OCI-LY7 (cell line): ENCODE data around the gene SLC16A8. TPM values are rescaled to one million over a fixed set of nuclear protein-coding genes. Genes with fewer than 3 reads are reported as not detected.

ENCODE experiments used
- BruUV-seq: library from RNA; stranded (reverse); fragments of 400-500 nt; replicated peaks from 2 replicates; lab custom pipeline; 2021; lab: Mats Ljungman, UMichigan
- CTCF ChIA-PET: fragments of 300-600 bp; sonication (Branson Sonifier 250); formaldehyde crosslinking; loops from one replicate; lab custom pipeline; 2022; ENCODE audit warnings: antibody characterized with exemption; ENCODE audit not compliant: unreplicated experiment; lab: Charles Lee
- POLR2A ChIA-PET: fragments of 300-600 bp; sonication (Branson Sonifier 250); formaldehyde crosslinking; loops from one replicate; lab custom pipeline; 2022; ENCODE audit warnings: antibody characterized with exemption; lab: Charles Lee
- DNase-seq: peaks from one replicate; pipeline ENCODE4 v3.0.0-alpha.2; 2015; ENCODE audit warnings: low spot score
- H2AFZ ChIP-seq: fragments of 200-600 bp; sonication (generic), shearing (Covaris generic); 2 replicates; pipeline ENCODE4 v1.6.1; 2014; ENCODE audit warnings: mild to moderate bottlenecking, antibody characterized with exemption, low read length, moderate library complexity
- H3K27ac ChIP-seq: fragments of 200-600 bp; sonication (generic); 2 replicates; pipeline ENCODE4 v1.5.1; 2014; ENCODE audit warnings: mixed run types, low read depth, mild to moderate bottlenecking, moderate library complexity, low read length, inconsistent platforms; ENCODE audit not compliant: poor library complexity, severe bottlenecking
- H3K36me3 ChIP-seq: fragments of 200-600 bp; sonication (generic); 2 replicates; pipeline ENCODE4 v1.6.1; 2014; ENCODE audit warnings: mild to moderate bottlenecking, antibody characterized with exemption, low read length, moderate library complexity, mixed read lengths; ENCODE audit not compliant: insufficient read depth
- H3K4me1 ChIP-seq: fragments of 200-600 bp; sonication (generic); 2 replicates; pipeline ENCODE4 v1.5.1; 2014; ENCODE audit warnings: mild to moderate bottlenecking, low read length; ENCODE audit not compliant: insufficient read depth, poor library complexity, severe bottlenecking
- H3K4me2 ChIP-seq: fragments of 200-600 bp; sonication (generic); 2 replicates; pipeline ENCODE4 v1.6.1; 2014; ENCODE audit warnings: mild to moderate bottlenecking, low read length
- H3K4me3 ChIP-seq: fragments of 200-600 bp; sonication (generic); 2 replicates; pipeline ENCODE4 v1.5.1; 2014; ENCODE audit warnings: mild to moderate bottlenecking, low read depth, low read length; ENCODE audit not compliant: poor library complexity, severe bottlenecking
- H3K79me2 ChIP-seq: fragments of 200-600 bp; sonication (generic); 2 replicates; pipeline ENCODE4 v1.6.1; 2016; ENCODE audit warnings: low read depth, mild to moderate bottlenecking, low read length, moderate library complexity, mixed read lengths; ENCODE audit not compliant: insufficient read depth
- H3K9me2 ChIP-seq: fragments of 200-600 bp; sonication (generic); 2 replicates; pipeline ENCODE4 v1.6.1; 2016; ENCODE audit warnings: mild to moderate bottlenecking, low read length, mixed read lengths; ENCODE audit not compliant: insufficient read depth
- H3K9me3 ChIP-seq: fragments of 200-600 bp; sonication (generic); 2 replicates; pipeline ENCODE4 v1.6.1; 2014; ENCODE audit warnings: mild to moderate bottlenecking, mixed run types, low read length, mixed read lengths
- H4K20me1 ChIP-seq: fragments of 200-600 bp; sonication (generic); 2 replicates; pipeline ENCODE4 v1.6.1; 2014; ENCODE audit warnings: mild to moderate bottlenecking, antibody characterized with exemption, low read length, moderate library complexity, mixed read lengths; ENCODE audit not compliant: insufficient read depth
- EZH2phosphoT487 ChIP-seq: fragments of 200-600 bp; sonication (generic); IDR thresholded peaks from 2 replicates; pipeline ENCODE4 v1.6.1; 2018; ENCODE audit warnings: low read depth, borderline replicate concordance, mild to moderate bottlenecking, mixed run types, antibody characterized with exemption, low read length, moderate library complexity, mixed read lengths
- intact Hi-C: fragments of 100-400 bp; cut with micrococcal nuclease; formaldehyde crosslinking; loops from one replicate; pipeline ENCODE4 v1.10.0; 2022; ENCODE audit not compliant: unreplicated experiment
- total RNA-seq, 2 experiments: library from RNA; depleted of rRNA in 1 of 2; stranded (reverse); fragments of >200 nt in 1 of 2; shearing (Covaris generic) in 1 of 2; gene quantifications; 2 replicates each; pipeline ENCODE4 v1.2.3, GENCODE V29; 2014 to 2022
- TF ChIP-seq, protein P1 (sequence below): fragments of 200-600 bp; sonication (generic); conservative IDR thresholded peaks from 2 replicates; pipeline ENCODE4 v1.5.1; 2014; ENCODE audit warnings: mild to moderate bottlenecking, antibody characterized with exemption, low read length, moderate library complexity, mixed read lengths

The SLC16A8 gene
- total RNA-seq, 2 experiments from 2014 or later = not detected

DNA sequence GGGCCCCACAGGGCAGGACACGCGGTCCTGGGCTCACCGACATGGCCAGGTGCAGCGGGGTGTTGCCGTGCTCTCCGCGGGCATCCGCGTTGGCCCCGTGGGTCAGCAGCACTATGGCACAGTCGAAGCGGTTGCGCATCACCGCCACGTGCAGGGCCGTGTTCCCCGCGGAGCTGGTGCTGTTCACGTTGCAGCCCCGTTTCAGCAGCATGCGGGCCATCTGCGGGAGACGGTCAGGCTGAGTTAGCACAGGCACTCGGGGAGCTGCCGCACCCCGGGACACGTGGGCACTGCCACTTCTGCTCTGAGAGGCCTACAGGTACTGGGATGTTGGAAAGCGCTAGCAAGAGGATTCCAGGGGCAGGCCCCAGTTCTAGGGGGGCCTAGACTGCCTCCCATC lies 48.8 kb upstream of the SLC16A8 start:
- peaks cover 8% of the 10 kb centered on the region; the same call in 1 of the 2 replicates for H3K36me3 ChIP-seq
- H2AFZ ChIP-seq = no peak overlapping the region
- H3K4me1 ChIP-seq = no peaks in the 10 kb centered on the region
- no peak for DNase-seq
- H3K4me3 ChIP-seq = no peak overlapping the region
- intact Hi-C loops = no loop called here
- no peaks in the 10 kb centered on the region for H3K79me2 ChIP-seq
- H3K9me3 ChIP-seq = no peaks in the 10 kb centered on the region
- CTCF ChIA-PET = no interaction called here
- H4K20me1 ChIP-seq = no peaks in the 10 kb centered on the region
- no peak overlapping the region for H3K27ac ChIP-seq
- no peaks in the 10 kb centered on the region for H3K9me2 ChIP-seq
- H3K4me2 ChIP-seq = no peak overlapping the region
- BruUV-seq = no TSS peak
- TF ChIP-seq, protein P1, sequence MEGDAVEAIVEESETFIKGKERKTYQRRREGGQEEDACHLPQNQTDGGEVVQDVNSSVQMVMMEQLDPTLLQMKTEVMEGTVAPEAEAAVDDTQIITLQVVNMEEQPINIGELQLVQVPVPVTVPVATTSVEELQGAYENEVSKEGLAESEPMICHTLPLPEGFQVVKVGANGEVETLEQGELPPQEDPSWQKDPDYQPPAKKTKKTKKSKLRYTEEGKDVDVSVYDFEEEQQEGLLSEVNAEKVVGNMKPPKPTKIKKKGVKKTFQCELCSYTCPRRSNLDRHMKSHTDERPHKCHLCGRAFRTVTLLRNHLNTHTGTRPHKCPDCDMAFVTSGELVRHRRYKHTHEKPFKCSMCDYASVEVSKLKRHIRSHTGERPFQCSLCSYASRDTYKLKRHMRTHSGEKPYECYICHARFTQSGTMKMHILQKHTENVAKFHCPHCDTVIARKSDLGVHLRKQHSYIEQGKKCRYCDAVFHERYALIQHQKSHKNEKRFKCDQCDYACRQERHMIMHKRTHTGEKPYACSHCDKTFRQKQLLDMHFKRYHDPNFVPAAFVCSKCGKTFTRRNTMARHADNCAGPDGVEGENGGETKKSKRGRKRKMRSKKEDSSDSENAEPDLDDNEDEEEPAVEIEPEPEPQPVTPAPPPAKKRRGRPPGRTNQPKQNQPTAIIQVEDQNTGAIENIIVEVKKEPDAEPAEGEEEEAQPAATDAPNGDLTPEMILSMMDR = no peak
- no peak for TF ChIP-seq EZH2phosphoT487
- POLR2A ChIA-PET = no interaction called here

DNA sequence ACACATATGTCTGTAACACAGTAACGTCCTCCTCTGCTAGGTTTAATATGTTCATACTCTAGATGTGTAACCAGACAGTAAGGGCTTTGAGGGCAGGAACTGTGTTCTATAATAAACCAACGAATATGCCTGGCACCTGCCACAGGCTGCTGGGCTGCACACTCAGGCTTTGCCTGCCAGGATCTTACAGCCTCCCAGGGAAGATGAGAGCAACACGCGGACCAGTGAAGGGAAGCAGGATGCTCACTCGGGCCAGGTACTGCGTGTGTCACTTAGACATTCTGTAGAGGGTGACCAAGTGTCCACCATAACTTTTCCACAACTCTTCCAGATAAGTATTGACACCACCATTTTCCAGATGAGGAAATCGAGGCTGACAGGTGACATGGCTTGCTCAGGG lies 48.2 kb upstream of the SLC16A8 start:
- intact Hi-C loops = no loop called here
- no TSS peak for BruUV-seq
- H3K79me2 ChIP-seq = no peaks in the 10 kb centered on the region
- POLR2A ChIA-PET = no interaction called here
- CTCF ChIA-PET = no interaction called here
- TF ChIP-seq, protein P1 = no peak
- no peak for TF ChIP-seq EZH2phosphoT487
- no peaks in the 10 kb centered on the region for H3K4me1 ChIP-seq
- H4K20me1 ChIP-seq = no peaks in the 10 kb centered on the region
- peaks cover 8% of the 10 kb centered on the region; the same call in 1 of the 2 replicates for H3K36me3 ChIP-seq
- no peak overlapping the region for H3K4me3 ChIP-seq
- no peak overlapping the region for H3K27ac ChIP-seq
- no peaks in the 10 kb centered on the region for H3K9me3 ChIP-seq
- H3K9me2 ChIP-seq = no peaks in the 10 kb centered on the region
- no peak for DNase-seq
- H3K4me2 ChIP-seq = no peak overlapping the region
- H2AFZ ChIP-seq = no peak overlapping the region

DNA sequence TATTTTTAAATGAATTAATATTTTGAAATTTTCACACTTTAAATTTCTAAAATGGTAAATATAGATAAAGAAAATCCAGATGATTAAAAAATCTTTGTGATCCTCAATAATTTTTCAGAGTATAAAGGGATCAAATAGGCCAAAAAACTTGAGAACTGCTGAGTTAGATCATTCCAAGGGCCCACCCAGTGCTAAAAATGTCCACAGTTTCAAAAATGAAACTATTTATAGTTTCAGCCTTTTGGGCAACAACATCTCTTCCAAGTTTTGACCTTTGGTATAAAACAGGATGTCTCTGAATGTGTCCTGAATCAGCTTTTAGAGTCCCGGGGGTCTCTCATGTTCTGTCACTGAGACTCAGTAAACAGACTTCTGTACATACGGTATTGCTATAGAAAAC lies 47.4 kb upstream of the SLC16A8 start:
- peaks cover 8% of the 10 kb centered on the region; the same call in 1 of the 2 replicates for H3K36me3 ChIP-seq
- H3K79me2 ChIP-seq = no peaks in the 10 kb centered on the region
- no peaks in the 10 kb centered on the region for H3K9me2 ChIP-seq
- intact Hi-C loops = no loop called here
- no TSS peak for BruUV-seq
- H3K4me1 ChIP-seq = no peaks in the 10 kb centered on the region
- H2AFZ ChIP-seq = no peak overlapping the region
- no peaks in the 10 kb centered on the region for H3K9me3 ChIP-seq
- no peak overlapping the region for H3K4me2 ChIP-seq
- DNase-seq = no peak
- CTCF ChIA-PET = no interaction called here
- no peak overlapping the region for H3K27ac ChIP-seq
- H4K20me1 ChIP-seq = no peaks in the 10 kb centered on the region
- H3K4me3 ChIP-seq = no peak overlapping the region
- TF ChIP-seq EZH2phosphoT487 = no peak
- TF ChIP-seq, protein P1 = no peak
- POLR2A ChIA-PET = no interaction called here
